Stimulated activated CD4-positive, alpha-beta T cell treated with anti-CD3 and anti-CD28 coated beads, Interleukin-15, amount 100 ng/mL, for 1 hour (primary cell): ENCODE results near the gene FAM240A.
"Not testable (repeated sequence)": the region's sequence is repeated elsewhere in the genome, so short reads cannot be mapped to it uniquely, and the experiment has no call there.

Source experiments
- DNase-seq, 2 donors: peaks; one replicate each; pipeline ENCODE4 v3.0.0-alpha.2; 2020; ENCODE audit warnings: low read depth in 1 of 2, low spot score in 1 of 2

The FAM240A gene

GRCh38 chr3:46612324-46612723, at the start of gene FAM240A:
FAM240A (plus strand) TSS chr3:46612525; CDS start chr3:46612684, 159 bp downstream.
- DNase-seq = no peak

- DNase-seq = no peak
Measured at GRCh38 chr3:46564190-46565021, 47.9 kb upstream of the FAM240A start.

- DNase-seq = no peak
Measured at GRCh38 chr3:46565077-46565476, 47.2 kb upstream of the FAM240A start.

GRCh38 chr3:46565607-46566039, 46.7 kb upstream of the FAM240A start:
- no peak for DNase-seq

- peak in 1 of 2 donors; percentile 7 for DNase-seq
Measured at GRCh38 chr3:46566040-46566641, 46.2 kb upstream of the FAM240A start, which contains the start of gene LRRC2. LRRC2 (minus strand) TSS chr3:46566302; CDS start chr3:46551591, 14,711 bp downstream.

GRCh38 chr3:46571684-46572083, 40.6 kb upstream of the FAM240A start:
- no peak for DNase-seq

- DNase-seq = no peak
Measured at GRCh38 chr3:46573701-46574100, 38.6 kb upstream of the FAM240A start.

GRCh38 chr3:46574243-46574646, 38.1 kb upstream of the FAM240A start:
- DNase-seq = no peak

GRCh38 chr3:46574881-46575576, 37.3 kb upstream of the FAM240A start:
- DNase-seq = no peak

- DNase-seq = no peak
Measured at GRCh38 chr3:46575577-46576222, 36.6 kb upstream of the FAM240A start.

- no peak for DNase-seq
Measured at GRCh38 chr3:46576386-46576785, 35.9 kb upstream of the FAM240A start.

GRCh38 chr3:46576879-46577278, 35.4 kb upstream of the FAM240A start:
- DNase-seq = no peak

- DNase-seq = not testable (repeated sequence)
Measured at GRCh38 chr3:46577580-46578249, 34.6 kb upstream of the FAM240A start.

GRCh38 chr3:46578973-46579755, 33.2 kb upstream of the FAM240A start:
- DNase-seq = no peak

- DNase-seq = no peak
Measured at GRCh38 chr3:46579756-46580286, 32.5 kb upstream of the FAM240A start.

- no peak for DNase-seq
Measured at GRCh38 chr3:46580675-46581074, 31.6 kb upstream of the FAM240A start.

GRCh38 chr3:46584598-46585467, 27.5 kb upstream of the FAM240A start:
- no peak for DNase-seq

GRCh38 chr3:46585799-46586693, 26.3 kb upstream of the FAM240A start:
- no peak for DNase-seq
